Endodermal cell (in vitro differentiated cells): ENCODE results near the gene PRKACB. TPM values are rescaled to one million over a fixed set of nuclear protein-coding genes. Genes with fewer than 3 reads are reported as not detected.

Experiments
- DNase-seq: peaks from one replicate; pipeline ENCODE4 v3.0.0-alpha.2; 2017
- H3K27ac ChIP-seq: 2 replicates; pipeline ENCODE4 v1.5.1; 2013; ENCODE audit warnings: mild to moderate bottlenecking, low read depth, low read length, moderate library complexity
- H3K27me3 ChIP-seq: 2 replicates; pipeline ENCODE4 v1.6.1; 2013; ENCODE audit warnings: mild to moderate bottlenecking, low read length, moderate library complexity; ENCODE audit not compliant: insufficient read depth, control insufficient read depth, poor library complexity, severe bottlenecking
- H3K36me3 ChIP-seq: 2 replicates; pipeline ENCODE4 v1.7.0; 2013; ENCODE audit warnings: mild to moderate bottlenecking, low read length, moderate library complexity; ENCODE audit not compliant: control insufficient read depth, insufficient read depth
- H3K4me1 ChIP-seq: one replicate; pipeline ENCODE4 v1.7.0; 2013; ENCODE audit warnings: low read length; ENCODE audit not compliant: control insufficient read depth, insufficient read depth
- H3K4me3 ChIP-seq: 2 replicates; pipeline ENCODE4 v1.5.1; 2013; ENCODE audit warnings: mild to moderate bottlenecking, low read length, moderate library complexity
- H3K9ac ChIP-seq: 2 replicates; pipeline ENCODE4 v1.6.1; 2013; ENCODE audit warnings: mild to moderate bottlenecking, low read length, moderate library complexity; ENCODE audit not compliant: poor library complexity, severe bottlenecking; ENCODE audit errors: extremely low read depth
- H3K9me3 ChIP-seq: 2 replicates; pipeline ENCODE4 v1.6.1; 2013; ENCODE audit warnings: mild to moderate bottlenecking, low read length, moderate library complexity; ENCODE audit not compliant: control insufficient read depth
- H3K27ac Mint-ChIP-seq: 2 replicates; pipeline ENCODE4 v1.8.0; 2020; ENCODE audit warnings: mixed read lengths
- H3K27me3 Mint-ChIP-seq: 2 replicates; pipeline ENCODE4 v1.8.0; 2021; ENCODE audit warnings: mild to moderate bottlenecking, mixed read lengths; ENCODE audit not compliant: insufficient read depth
- H3K36me3 Mint-ChIP-seq: 2 replicates; pipeline ENCODE4 v1.8.0; 2020; ENCODE audit warnings: low read depth, mixed read lengths
- H3K4me1 Mint-ChIP-seq: 2 replicates; pipeline ENCODE4 v1.8.0; 2020; ENCODE audit warnings: mixed read lengths
- H3K4me3 Mint-ChIP-seq: 2 replicates; pipeline ENCODE4 v1.8.0; 2020; ENCODE audit warnings: mild to moderate bottlenecking, moderate library complexity, mixed read lengths
- H3K9me3 Mint-ChIP-seq: 2 replicates; pipeline ENCODE4 v1.8.0; 2020; ENCODE audit warnings: mild to moderate bottlenecking, mixed read lengths
- CTCF ChIP-seq: fragments of 200-600 bp; sonication (generic); conservative IDR thresholded peaks from 2 replicates; pipeline ENCODE4 v1.5.0; 2021; ENCODE audit warnings: antibody characterized with exemption, mild to moderate bottlenecking
- WGBS, 2 experiments: methylation state at CpG; one replicate each; pipeline versions ENCODE4 v1.1.5 to v1.1.7; 2013; ENCODE audit warnings: missing lambda C conversion rate in 2 of 2, mixed read lengths in 1 of 2; ENCODE audit not compliant: insufficient coverage in 1 of 2, insufficient read length in 1 of 2; 5-methylcytosine and 5-hydroxymethylcytosine counted together
- total RNA-seq, 2 donors: library from RNA; stranded (reverse); fragmentation: NEBNext Ultra II Directional in 1 of 2; extraction: Animal tissue kit (Norgen Biotek cat#: 25700) in 1 of 2; gene quantifications; 2 replicates in 1 of 2; 3 replicates in 1 of 2; pipeline ENCODE4 v1.2.1, GENCODE V29; 2021

Gene PRKACB
- total RNA-seq, 2 donors from 2014 or later: 19.8 to 36.1 TPM

- Histone ChIP-seq H3K4me3 (no peak overlapping the region), H3K27me3 (no peaks in the 10 kb centered on the region), H3K36me3 (no peaks in the 10 kb centered on the region), H3K27ac (no peak overlapping the region), H3K4me1 (peaks cover 6% of the 10 kb centered on the region), H3K9me3 (peaks cover 11% of the 10 kb centered on the region), H3K9ac (no peak overlapping the region)
- no peak overlapping the region for H3K4me3 Mint-ChIP-seq
- WGBS, 2 experiments: 98% methylated on average over 2 of the region's 2 CpGs; no CpG with 5 or more reads in 1 of the 2 experiments
- peaks cover 9% of the 10 kb centered on the region for H3K9me3 Mint-ChIP-seq
- no peaks in the 10 kb centered on the region for H3K27me3 Mint-ChIP-seq
- no peak for TF ChIP-seq CTCF
- no peak overlapping the region for H3K27ac Mint-ChIP-seq
- H3K36me3 Mint-ChIP-seq: peaks cover 12% of the 10 kb centered on the region
- no peak for DNase-seq
- H3K4me1 Mint-ChIP-seq: peaks cover 16% of the 10 kb centered on the region
Measured at GRCh38 chr1:84107955-84108354, 36.1 kb upstream of the PRKACB start.

GRCh38 chr1:84108900-84109578 lies 35.0 kb upstream of the PRKACB start:
- peaks cover 12% of the 10 kb centered on the region for H3K36me3 Mint-ChIP-seq
- peaks cover 9% of the 10 kb centered on the region for H3K9me3 Mint-ChIP-seq
- Histone ChIP-seq H3K9me3 (peaks cover 11% of the 10 kb centered on the region), H3K4me3 (no peak overlapping the region), H3K4me1 (peaks cover 6% of the 10 kb centered on the region), H3K36me3 (no peaks in the 10 kb centered on the region), H3K27ac (no peak overlapping the region), H3K27me3 (no peaks in the 10 kb centered on the region), H3K9ac (no peak overlapping the region)
- no peak overlapping the region for H3K27ac Mint-ChIP-seq
- peaks cover 7% of the 10 kb centered on the region for H3K4me1 Mint-ChIP-seq
- no peaks in the 10 kb centered on the region for H3K27me3 Mint-ChIP-seq
- WGBS, 2 experiments: 93% methylated on average over 3 of the region's 3 CpGs; no CpG with 5 or more reads in 1 of the 2 experiments
- no peak for DNase-seq
- no peak overlapping the region for H3K4me3 Mint-ChIP-seq
- no peak for TF ChIP-seq CTCF

GRCh38 chr1:84110629-84111028 lies 33.4 kb upstream of the PRKACB start:
- Histone ChIP-seq H3K4me1 (peaks cover 6% of the 10 kb centered on the region), H3K27me3 (no peaks in the 10 kb centered on the region), H3K36me3 (no peaks in the 10 kb centered on the region), H3K4me3 (no peak overlapping the region), H3K27ac (no peak overlapping the region), H3K9me3 (peaks cover 11% of the 10 kb centered on the region), H3K9ac (no peak overlapping the region)
- Mint-ChIP-seq H3K27ac (no peak overlapping the region), H3K4me3 (no peak overlapping the region), H3K27me3 (no peaks in the 10 kb centered on the region), H3K36me3 (peaks cover 12% of the 10 kb centered on the region), H3K4me1 (no peaks in the 10 kb centered on the region), H3K9me3 (peaks cover 9% of the 10 kb centered on the region)
- no peak for DNase-seq
- TF ChIP-seq CTCF: no peak
- WGBS, 2 experiments: 90 to 97% methylated on average over 1 of the region's 1 CpG
